ENCODE measurements around the gene AURKB.

The AURKB gene

DNA sequence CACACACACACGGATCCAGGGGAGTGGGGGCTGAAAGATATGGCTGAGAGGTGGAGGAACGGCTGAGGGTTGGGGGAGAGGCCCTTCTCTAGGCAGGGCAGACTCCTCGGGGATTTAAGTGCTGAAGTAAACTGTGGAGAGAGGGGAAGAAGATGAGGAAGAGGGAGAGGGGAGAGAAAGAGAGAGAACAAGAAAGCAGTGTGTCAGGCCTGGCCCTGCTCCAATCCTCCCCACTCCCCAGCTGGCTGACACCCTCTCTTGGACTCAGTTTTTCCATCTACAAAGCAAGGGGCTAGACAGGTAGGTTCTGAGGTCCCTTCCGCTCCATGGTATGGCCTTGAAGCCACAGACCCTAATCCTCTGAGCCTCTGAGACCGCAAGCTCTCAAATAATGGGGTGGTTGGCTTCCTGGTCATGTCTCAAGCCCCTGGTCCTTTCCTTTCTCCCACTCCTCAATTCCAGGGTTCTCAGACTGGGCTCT is 49.6 kb downstream of the AURKB start:
- no peak for DNase-seq

DNA sequence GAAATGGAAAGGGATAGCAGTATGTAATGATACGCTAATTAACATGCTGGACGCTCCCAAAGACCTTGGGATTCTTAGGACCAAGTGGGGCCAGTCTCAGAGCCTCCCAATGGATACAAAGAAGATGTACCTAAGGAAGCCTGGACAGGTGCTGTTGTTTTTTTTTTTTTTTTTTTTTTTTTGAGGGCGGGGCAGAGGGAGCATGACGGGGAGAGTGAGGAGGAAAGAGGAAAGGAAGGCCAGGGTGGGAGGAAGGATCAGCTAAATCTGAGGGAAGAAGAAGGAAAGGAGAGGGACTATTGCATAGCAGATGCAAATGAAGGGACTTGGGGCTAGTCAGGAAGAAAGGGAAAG is 50.2 kb downstream of the AURKB start:
- no peak for DNase-seq

DNA sequence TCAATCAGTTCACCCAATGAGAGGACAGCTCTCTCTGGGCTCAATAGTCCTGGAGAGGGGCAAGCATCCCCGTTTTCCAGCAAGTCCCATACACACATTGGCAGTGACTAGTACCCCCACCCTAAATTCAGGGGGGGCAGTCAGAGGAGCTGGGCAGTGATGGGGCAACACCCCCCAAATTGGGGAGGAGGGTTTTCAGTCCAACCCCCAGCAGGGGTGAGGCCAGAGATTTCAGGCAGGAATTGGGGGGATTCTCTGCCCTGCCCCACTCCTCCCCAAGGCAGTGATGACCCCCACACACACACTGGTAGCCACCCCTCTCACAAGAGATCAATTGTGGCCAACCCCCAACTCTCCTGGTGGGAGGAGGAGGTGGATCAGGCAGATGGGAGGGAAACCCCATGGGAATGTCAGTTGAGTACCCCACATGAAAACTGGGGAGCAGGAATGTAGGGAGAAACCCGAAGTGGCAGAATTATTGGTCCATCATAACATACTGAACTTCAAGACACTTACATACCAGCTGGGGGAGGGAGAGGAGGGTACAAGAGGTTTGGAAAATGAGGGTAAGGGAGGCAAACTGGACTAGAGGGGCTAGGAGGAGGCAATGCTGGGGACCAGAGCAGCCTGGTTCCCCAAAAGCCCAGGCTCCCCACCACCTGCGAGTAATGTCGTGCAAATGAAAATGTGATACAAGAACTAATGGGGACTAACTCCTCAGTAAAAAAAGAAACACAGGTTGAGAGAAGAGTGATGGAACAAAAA is 50.7 kb downstream of the AURKB start:
- no peak for DNase-seq

DNA sequence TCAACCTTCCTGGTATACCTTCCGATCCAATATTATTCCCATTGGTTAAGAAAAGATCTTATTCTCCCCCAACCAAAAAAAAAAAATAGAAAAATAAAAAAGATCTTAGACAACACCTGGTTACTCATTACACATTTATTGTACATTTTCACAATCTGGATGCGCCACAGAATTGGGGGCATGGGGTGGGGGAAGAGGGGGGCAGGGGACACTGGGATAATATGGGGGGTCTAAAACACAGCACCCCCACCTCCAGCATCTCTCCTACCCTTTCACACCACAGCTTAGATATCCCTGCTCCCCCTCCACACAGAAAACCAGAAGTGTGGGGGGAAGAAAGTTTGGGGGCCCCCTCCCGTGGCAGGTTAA is 51.4 kb downstream of the AURKB start:
- DNase-seq, result no peak

DNA sequence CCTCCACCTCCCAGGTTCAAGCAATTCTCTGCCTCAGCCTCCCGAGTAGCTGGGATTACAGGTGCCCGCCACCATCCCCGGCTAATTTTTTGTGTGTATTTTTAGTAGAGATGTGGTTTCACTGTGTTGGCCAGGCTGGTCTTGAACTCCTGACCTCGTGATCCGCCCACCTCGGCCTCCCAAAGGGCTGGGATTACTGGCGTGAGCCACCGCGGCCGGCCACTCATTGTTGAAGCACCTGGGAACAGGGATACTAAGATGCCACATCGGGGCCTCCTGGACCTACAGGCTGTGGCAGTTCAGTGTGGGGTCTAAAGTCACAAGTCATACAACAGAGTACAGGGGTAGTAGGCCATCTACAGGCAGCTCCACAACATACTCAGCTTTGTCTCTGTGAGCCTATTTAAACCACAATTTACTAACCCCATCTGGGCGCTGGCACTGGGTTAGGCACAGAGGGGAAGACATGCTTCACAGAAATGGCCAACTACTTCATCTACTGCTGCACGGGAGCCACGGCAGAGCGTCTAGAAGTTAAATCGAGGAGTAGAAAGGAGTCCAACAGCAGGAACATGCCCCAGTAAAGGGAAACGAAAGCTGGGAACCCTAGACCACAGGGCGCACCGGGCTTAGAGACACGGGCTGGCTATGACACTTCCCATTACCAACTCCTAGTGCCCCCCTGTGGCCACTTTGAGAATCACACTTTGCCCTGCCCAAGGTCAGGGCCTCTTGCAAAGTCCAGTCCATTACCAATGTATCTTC is 51.9 kb downstream of the AURKB start:
- DNase-seq, result peak; percentile 65

DNA sequence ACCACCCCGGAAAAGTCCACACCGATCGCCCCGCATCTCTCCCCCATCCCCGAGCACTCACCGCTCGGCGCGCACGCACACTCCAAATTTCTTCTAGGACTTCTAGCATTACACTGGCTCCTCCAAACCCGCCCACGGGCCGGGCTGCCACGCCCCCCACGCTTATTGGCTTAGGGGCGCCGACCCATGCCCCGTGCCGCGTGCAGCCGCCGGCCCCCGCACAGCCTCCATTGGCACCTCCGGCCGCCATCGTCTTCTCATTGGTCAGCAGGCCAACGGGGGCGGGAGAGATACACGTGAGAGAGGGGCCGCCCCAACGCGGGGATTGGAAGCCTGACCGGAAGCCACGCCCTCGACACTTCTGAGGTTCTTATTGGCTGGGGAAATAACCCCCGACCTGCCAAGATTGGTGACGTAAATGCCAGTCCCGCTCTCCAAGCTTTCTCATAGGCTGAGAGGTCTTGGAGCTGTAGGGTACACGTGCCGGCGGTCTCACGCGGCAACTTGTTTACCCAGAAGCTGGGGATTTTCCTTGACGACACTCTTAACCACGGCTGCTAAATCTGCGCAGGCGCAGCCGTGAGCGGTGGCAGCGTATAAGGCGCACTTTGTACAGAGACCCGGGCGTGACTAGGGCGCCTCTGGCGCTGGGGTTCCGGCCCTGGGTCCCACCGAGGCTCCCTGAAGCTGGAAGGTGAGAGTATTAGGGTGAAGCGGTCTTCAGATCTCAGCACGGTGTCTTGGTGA is 54.0 kb downstream of the AURKB start:
- DNase-seq, result peak; percentile 95

DNA sequence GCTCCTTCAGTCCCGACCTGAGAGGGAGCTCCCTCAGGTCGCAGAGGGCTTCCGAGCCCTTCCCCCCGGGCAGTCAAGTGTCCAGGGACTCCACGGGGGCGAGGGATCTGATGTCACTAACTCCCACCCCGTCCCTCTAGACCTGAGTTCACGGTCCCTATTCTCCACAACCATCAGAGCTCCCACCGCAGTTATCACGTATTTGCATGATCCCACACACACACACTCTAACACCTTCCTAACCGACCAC is 54.5 kb downstream of the AURKB start:
- no peak for DNase-seq

DNA sequence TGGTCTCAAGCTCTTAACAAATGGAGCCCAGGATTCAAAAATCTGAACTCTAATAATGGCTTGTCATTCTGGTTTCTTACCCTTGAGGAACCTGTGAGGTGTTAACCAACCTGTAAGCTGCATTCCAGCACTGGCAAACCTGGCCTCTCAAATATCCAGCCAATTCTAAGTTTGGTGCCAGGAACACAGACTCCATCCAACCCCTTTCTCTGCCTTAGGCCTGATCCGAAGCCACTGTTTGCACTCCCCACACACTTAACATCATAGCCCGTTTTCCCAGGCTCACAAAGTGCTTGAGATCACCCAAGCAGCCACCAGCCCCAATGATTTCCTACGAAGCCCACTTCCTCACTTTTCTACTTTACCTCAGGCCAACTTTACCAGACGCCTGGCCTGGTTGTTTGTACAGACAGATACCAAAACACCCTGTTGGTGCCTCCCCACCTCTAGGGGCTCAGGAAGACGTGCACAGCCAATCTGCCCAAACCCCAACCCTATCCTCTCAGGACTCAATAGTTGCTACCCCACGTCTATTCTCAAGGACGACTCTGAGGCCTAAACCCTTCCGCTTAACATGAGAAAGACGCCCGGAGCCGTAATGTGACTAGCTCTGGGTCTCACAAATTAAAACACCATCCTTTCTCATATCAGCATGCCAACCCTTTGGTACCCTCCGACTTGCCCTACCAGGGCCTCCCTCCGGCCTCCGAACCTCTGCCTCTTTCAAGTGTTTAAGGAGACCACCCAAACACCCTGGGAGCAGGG is 55.0 kb downstream of the AURKB start:
- no peak for DNase-seq

Data from NK-92 treated with Interleukin-12 subunit alpha and Interleukin-12 subunit beta, amount 100 ng/mL, for 24 hours (cell line).